CD4-positive, alpha-beta T cell treated with Interleukin-15 for 1 hour (primary cell): Measurements from ENCODE around the gene MRPL55.

Experiments
- DNase-seq: peaks from one replicate; pipeline ENCODE4 v3.0.0-alpha.2; 2020

The MRPL55 gene

DNA sequence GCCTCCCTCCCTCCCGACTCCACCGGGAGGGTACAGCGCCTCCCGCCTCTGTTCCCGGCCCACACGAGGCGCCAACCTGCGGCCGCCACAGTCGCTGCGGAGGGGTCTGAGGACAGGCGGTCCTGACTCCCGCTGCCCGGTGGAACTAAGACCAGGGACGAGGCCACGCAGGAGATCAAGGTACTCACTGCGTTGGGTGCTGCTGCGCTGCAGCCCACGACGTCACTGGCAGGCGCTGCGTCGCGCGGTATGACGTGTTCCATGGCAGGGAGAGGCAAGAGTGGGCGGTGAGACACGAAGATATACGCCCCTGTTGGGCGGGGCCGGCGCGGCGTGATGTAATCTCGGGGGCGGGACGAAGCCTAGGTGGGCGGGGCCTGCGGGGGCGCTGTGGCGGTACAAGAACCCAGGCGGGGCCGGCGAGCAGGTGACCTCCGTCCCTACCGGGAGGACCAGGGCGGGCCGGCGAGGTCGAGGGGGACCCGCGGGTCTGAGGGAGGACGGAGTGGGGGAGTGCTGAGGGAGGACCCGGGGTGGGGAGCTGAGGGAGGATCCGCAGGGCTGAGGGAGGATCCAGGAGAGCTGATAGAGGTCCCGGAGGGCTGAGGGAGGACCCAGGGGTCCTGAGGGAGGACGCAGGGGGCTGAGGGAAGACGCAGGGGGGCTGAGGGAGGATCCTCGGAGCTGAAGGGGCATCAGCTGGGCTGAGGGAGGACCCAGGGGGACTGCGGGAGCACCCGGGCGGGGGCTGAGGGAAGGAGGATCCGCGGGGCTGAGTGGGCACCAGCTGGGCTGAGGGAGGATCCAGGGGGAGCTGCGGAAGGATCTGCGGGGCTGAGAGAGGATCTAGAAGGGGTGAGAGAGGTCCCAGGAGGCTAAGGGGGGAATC, at the start of gene MRPL55:
Gene MRPL55 (minus strand): TSS at position 227 of the 889 bp plus-strand sequence. CDS start 1,039 bp downstream, outside the sequence.
- peak; percentile 97 for DNase-seq

DNA sequence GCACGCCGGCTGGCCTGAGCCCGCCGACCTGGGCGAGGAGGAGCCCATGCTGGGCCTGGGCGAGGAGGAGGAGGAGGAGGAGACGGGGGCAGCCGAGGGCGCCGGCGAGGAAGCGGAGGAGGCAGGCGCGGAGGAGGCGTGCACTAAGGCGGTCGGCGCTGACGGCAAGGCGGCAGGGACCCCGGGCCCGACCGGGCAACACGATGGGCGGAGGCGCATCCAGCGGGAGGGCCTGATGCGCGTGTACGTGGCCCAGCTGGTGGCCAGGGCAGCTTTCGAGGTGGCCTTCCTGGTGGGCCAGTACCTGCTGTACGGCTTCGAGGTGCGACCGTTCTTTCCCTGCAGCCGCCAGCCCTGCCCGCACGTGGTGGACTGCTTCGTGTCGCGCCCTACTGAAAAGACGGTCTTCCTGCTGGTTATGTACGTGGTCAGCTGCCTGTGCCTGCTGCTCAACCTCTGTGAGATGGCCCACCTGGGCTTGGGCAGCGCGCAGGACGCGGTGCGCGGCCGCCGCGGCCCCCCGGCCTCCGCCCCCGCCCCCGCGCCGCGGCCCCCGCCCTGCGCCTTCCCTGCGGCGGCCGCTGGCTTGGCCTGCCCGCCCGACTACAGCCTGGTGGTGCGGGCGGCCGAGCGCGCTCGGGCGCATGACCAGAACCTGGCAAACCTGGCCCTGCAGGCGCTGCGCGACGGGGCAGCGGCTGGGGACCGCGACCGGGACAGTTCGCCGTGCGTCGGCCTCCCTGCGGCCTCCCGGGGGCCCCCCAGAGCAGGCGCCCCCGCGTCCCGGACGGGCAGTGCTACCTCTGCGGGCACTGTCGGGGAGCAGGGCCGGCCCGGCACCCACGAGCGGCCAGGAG, 49.3 kb upstream of the MRPL55 start:
- no peak for DNase-seq

DNA sequence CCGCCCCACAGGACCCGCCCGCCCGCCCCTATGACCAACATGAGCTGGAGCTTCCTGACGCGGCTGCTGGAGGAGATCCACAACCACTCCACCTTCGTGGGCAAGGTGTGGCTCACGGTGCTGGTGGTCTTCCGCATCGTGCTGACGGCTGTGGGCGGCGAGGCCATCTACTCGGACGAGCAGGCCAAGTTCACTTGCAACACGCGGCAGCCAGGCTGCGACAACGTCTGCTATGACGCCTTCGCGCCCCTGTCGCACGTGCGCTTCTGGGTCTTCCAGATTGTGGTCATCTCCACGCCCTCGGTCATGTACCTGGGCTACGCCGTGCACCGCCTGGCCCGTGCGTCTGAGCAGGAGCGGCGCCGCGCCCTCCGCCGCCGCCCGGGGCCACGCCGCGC, 48.6 kb upstream of the MRPL55 start:
- DNase-seq = no peak

DNA sequence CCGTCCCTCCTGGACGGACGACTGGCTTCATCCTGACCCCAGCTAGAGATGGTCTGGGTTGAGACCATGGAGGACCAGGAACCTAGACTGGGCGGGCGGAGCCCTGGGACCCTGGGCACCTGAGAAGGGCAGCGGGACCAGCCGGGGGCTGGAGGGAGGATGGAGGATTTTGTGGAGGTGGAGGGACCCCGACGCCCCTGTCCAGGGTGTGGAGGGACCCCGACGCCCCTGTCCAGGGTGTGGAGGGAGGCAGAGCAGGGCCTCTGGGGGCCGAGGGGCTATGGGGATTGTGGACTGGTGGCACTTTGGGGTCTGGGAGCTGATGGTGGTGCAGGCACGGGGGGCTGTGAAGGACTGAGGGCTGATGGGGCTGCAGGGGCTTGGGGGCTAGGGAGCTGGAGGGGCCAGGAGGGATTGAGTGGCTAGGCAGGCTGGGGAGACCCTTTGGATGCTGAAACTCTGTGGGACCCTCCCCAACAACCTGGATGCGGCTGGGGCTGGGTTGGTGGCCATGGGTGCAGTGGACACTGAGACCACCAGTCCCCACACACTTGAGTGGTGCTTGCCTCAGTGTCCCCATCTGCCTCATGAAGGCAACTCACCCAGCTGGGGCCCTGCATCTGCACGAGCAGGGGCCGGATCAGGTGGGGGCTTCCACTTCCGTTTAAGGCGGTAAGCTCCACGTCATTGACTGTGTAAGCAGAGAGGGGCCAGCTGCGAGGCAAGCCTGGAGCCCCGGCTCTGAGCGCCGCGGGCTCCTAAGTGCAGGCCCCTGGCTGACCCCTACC, 48.0 kb upstream of the MRPL55 start:
- DNase-seq = no peak

DNA sequence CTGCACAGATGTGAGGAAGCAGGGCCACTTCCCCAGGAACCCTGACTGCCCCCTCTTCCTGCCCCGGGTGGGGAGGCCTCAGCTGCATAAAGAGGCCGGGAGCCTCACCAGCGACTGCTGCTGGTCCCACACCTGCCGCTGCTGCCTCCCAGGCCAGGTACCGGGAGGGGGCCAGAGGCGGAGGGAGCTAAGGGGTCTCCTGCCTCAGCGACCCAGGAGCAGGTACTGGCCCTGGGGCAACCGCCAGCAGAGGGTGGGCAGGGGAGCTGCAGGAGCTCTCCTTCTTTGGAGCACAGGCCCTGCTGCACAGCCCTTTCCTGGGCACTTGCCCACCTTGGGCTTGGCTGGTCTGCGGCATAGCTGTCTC, 47.4 kb upstream of the MRPL55 start:
- DNase-seq = no peak

DNA sequence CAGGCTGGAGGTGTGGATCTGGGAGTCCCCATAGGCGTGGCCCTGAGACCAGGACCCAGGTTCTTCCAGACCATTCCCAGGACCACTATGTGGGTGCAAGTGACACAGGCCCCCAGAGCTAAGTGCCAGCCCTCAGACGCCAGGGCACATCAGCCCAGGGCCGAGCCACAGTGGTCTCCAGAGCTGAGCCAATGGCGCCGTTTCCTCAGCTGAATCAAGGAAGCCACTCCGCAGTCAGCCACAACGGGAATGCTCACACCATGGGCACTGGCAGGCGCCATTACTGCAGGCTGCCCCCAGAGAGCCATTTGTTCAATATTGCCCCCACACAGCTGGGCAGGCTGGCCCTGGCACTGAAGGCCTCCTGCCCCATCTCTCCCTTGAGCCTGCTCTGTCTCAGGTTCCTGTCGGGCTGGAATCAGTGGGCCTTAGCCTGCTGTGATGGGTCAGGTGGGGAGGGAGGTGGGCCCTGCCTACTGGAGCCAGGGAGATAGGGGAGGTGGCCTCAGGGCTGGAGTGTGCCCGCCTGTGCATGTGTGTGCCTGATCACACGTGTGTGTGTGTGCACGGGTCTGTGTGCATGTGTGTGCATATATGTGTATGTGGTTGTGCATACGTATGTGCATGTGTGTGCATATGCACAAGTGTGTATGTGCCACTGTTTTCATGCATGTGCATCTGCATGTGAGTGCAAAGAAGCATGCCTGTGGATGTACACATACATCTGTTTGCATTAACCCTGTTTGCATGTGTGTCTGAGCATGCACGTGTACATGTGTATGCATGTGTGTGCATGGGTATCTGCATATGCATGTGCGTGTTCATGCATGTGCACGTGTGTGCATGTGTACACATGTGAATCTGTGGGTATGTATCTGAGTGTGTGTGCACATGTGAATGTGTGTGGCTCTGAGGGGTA, 46.8 kb upstream of the MRPL55 start:
- peak; percentile 9 for DNase-seq

DNA sequence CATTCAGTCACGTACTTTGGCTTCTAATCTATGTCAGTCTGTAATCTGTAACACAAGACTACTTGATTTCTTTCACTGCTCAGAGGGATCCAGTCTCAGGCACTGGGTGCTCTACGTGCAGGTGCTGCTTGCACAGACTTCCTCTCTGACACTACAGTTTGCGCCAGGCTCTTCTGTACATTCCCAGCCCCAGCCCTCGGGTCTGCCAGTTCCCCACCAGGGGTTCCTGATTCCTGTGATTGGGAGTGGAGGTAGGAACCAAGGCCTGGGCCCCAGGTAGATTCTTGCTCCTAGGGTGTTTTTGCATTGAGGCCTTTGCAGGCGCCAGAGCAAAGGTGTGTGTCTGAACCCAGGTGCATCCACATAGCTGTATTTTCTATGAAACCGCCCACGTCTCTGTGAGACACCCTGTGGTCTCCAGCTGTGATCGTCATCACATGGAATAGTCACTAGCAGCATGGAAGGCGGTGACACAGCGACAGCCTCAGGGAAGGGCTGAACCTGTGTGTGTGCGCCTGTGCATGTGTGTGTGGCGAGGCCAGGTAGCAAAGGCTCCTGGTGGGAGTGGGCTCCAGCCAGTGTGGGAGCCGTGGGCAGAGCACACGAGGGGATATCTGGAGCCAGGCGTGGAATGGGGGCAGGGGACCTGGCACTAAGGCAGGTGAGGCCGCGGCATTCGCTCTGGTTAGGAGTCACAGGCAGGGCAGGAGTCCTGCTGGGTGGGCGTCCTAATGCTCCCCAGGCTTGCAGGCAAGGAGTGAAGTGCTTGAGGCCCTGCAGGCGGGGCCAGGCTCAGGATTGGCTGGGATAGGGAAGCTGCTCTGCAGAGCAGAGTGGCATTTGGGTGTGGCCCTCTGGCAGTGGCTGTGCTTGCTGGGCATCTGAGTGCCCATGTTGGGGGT, 45.8 kb upstream of the MRPL55 start:
- DNase-seq = peak; percentile 18

DNA sequence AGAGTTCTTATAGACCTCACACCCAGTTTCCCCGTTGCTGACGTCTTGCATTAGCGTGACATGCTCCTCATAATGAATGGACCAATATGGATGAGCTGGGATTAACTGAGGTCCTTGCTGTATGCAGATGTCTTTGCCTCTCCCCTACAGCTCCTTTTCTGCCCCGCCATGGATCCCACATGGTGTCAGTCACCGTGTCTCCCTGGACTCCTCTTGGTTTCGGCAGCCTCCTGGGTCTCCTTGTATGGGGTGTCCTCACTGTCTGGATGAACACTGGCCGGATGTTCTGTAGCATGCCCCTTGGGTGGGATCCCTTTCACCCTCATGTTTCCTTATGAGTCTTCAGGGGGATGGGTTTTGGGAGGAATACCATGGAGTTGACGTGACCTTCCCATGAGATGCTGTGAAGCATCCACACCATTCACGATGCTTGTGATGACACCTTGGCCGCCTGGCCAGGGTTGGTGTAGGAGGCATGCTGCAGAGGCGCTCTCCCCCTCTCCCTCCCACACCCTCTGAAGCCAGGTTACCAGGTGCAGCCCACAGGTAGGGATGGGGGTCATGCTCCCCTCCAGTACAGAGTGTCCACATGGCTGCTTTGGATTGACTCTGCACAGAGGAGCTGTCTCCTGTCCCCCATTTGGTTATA, 45.0 kb upstream of the MRPL55 start:
- peak; percentile 10 for DNase-seq

DNA sequence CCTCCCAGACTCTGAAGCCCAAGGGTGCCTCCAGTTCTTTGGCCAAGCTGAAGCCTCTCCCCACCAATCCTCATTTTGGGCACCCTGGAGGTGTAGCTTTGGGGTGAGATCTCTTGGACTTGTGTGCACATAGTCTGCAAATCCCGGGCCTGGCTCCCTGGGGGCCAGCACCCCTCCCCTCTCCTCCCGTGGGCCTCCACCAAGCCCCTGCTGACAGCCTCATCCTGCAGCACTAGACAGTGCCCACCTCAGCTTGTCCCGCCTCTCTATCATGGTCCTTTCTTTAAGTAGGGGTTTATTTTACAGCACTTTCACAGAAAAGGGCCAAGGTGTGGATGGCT, 43.8 kb upstream of the MRPL55 start:
- no peak for DNase-seq

DNA sequence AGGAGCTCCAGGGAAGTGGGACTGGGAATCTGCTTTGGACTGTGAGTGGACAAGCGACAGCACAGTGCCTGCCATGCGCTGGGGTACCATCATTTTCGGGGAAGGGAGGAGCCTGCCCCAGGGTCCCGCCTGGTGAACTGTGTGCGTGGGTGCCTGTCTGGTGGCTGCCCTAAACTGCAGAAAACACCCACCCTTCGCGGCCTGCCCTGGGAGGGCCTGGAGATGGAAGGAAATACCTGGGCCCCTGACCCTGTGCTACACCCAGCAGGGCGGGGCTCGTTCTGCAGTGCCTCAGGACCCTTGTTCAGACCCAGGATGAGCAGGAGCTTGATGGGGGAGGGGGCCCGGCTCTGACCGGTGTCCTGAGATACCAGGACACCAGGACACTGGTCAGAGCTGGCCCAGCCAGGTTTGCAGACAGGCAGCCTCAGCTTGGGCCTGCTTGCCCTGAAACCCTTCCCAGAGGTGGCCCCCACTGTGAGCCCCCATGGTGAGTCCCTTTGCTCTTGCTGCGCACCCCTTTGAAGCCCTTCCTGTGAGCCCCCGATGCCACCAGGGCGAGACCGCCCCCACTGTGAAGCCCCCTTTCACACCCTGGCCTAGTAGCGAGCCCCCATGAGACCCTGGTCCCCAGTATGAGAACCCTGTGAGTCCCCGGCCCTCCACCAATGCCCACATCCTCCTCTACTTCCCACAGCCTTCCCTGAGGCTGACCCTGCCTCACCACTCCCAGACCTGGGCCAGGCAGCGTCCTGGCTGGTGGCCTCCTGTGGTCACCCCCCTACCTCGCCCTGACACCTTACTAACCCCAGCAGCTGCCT, 43.2 kb upstream of the MRPL55 start:
- no peak for DNase-seq

DNA sequence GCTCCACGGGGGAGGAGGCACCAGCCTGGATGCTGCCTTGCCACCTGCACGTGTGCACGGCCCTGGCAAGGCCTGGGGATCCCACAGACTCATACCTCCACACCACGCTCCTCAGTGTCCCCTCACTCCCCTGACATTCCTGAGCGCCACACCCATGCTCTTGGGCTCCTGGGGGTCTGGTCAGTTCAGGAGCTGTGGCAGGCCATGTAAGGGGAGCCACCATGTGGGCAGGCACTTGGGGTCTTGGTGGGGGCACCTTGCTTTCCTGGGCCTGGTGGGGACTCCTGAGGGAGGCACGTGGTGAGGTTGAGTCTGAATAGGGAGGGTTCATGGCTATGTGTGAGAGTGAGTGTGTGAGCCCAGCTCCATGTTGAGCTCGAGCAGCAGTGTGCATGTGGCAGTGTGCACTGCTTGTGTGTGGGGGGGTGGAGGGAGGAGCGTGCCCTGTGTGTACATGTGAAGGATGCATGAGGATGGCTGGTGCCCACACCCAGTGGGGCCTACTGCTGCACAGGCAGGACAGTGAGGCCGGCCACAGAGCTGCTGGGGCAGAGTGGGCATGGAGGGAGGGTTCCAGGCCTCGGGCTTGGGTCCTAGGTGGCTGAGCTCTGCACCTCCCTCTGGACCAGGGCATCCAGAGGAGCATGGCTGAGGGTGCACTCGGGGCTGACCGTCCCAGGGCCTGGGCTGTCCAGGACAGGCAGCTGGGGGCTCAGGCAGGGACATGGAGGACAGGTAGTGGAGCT, 42.3 kb upstream of the MRPL55 start:
- DNase-seq = no peak

DNA sequence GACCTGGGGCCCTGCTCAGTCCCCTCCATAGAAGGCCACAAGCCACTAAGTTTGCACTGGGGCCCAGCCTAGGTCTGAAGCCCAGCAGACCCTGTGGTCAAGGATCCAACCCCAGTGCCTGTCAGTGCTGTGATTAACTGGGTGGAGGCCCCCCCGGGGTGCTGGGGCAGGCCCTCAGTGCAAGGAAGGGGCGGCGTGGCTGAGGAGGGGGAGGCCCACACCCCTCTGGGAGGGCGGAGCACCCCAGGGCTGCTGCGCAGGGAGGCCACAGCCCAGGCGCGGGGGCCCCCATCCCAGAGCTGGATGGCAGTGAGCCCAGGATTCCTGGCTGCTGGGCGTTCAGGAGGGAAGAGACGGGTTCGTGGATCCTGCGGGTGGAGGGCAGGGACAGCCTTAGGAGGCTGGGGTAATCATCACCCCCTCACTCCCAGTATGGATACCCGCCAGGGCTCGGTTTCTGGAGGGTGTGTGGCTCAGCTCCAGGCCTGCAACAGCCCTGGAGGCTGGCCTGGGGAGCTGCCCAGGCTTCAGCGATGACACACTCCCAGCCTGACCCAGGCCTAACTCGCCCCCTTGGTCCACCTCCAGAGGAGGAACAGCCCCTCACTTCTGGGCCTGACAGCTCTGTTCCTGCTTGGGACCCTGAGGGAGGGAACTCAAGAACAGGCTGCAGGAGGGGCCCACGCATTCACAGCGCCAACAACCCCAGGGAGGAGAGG, 41.5 kb upstream of the MRPL55 start:
- DNase-seq = no peak

DNA sequence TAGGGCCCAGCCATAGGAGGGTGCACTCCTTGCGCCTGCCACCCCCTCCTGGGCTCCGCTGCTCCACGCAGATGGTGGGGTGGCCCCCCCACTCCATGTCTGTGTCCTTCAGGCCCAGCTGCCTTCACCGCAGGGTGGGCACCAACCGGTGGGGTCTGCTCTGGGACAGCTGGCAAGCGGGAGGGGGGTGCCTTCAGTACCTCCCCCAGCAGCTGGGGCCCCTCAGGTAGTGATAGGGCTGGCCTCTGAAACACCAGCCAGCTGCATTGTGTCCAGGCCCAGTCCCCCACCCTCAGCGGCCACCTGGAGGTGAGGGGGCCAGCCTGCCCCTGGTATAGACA, 41.0 kb upstream of the MRPL55 start:
- DNase-seq = no peak

DNA sequence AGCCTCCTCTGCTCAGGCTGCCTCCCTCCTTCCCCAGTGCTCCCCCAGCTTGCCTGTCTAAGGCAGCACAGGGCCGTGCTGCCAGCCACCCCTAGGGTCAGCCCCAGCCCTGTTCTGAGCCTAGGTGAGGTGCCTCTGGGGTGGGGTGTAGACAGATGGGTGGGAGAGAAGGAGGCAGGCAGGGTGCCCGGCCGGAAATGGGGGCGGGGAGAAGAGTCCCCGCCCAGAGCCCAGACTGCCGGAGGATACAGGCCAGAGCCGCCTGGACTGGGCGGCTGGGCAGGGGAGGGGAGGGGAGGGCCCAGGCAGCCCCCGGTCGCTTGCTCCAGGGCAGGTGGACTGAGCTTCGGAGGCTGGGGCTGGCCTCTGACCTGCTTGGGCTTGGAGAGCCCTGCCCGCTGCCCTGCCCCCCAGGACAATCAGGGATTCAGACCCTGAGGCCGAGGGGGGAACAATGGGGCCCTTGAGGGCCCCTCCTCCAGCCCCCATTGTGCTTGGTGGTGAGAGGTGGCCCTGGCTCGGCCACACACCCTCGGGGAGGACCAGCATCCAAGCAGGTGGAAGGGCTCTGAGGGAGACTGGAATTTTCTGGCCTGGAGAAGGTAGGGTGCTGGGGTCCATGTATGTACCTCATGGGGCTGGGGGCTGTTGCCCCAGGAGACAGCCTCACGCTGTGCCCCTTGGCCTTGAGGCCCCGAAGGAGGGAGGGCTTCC, 40.5 kb upstream of the MRPL55 start, which contains the start of gene GJC2:
Gene GJC2 (plus strand): TSS at position 525 of the 714 bp plus-strand sequence. CDS start 7,829 bp downstream, outside the sequence.
- DNase-seq = no peak

DNA sequence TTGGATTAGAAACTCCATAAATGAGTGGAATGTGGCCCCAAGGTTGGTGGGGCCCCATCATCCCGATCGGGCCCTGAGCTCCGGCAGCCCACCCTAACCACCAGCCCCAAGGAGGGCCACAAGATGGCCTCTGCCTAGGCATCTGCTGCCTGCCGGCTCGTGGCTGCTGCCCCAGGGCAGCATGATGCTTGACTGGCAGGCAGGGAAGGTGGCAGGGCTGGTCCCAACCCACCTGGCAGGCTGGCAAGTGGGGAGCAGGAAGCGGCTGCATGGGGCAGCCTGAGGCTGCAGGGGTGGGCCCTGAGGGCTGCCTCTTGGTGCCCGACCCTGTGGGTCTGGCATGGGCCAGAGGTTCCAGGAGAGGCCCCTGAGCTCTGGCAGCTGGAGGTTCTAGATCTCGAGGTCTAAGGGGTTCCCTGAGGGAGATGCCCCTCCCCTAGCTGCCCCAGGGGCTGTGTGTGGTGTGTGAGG, 39.9 kb upstream of the MRPL55 start:
- no peak for DNase-seq

DNA sequence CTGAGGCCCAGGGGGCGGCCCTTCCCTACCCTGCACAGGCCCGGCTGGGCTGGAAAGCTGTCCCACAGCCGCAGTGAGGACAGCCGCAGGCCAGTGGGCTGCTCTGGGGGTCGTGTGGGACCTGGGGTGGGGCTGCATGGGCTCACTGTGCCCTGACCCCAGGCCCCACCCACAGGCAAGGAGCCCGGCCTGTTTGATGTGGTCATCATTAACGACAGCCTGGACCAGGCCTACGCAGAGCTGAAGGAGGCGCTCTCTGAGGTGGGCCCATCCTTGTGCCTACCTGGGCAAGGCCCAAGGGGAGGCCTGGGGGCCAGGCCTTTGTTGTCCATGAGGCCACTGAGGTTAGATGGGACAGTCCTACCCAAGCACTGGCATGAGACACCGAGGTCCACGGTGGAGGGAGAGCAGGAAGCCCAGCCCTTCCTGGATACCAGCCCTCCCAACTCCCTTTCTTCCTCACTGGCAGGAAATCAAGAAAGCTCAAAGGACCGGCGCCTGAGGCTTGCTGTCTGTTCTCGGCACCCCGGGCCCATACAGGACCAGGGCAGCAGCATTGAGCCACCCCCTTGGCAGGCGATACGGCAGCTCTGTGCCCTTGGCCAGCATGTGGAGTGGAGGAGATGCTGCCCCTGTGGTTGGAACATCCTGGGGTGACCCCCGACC, 39.2 kb upstream of the MRPL55 start:
- no peak for DNase-seq

DNA sequence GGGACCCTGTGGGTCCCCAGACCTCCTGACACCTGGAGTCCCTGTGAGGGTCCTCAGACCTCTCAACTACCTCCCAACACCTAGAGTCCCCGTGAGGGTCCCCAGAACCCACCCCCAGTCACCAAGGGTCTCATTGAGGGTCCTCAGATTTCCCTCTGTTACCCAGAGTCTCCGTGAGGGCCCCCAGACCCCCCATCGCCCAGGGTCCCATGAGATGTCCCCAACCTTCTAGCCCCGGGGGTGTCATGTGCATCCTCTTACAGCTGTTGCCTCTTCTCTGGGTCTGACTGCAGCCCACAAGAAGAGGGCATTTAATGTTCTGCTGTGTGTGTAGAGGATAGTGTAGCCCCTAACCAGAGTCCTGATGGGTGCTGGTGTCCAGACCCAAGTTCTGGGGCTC, 38.7 kb upstream of the MRPL55 start:
- no peak for DNase-seq
